Measurements from ENCODE around the gene PHLDB2.

GRCh38 chr3:111810909-111811308 is 48.2 kb upstream of the PHLDB2 start:
- TF ChIP-seq CTCF (conservative IDR thresholded peaks at IDR 0.05; ENCODE audit: low read depth, low read length), result no peak
- TF ChIP-seq EZH2 (IDR thresholded peaks at IDR 0.05; ENCODE audit: low read length, unreplicated experiment), result no peak
- TF ChIP-seq EZH2phosphoT487 (IDR thresholded peaks at IDR 0.05; ENCODE audit: borderline replicate concordance, low read length), result no peak

Measured in PC-3 (cell line).